OCI-LY7 (cell line): ENCODE results near the gene ANK3.
"Not testable (repeated sequence)": the region's sequence is repeated elsewhere in the genome, so short reads cannot be mapped to it uniquely, and the experiment has no call there.

Experiments used
- EZH2phosphoT487 ChIP-seq: fragments of 200-600 bp; sonication (generic); IDR thresholded peaks from 2 replicates; pipeline ENCODE4 v1.6.1; 2018; ENCODE audit warnings: low read depth, borderline replicate concordance, mild to moderate bottlenecking, mixed run types, antibody characterized with exemption, low read length, moderate library complexity, mixed read lengths
- TF ChIP-seq, protein P1 (sequence below): fragments of 200-600 bp; sonication (generic); conservative IDR thresholded peaks from 2 replicates; pipeline ENCODE4 v1.5.1; 2014; ENCODE audit warnings: mild to moderate bottlenecking, antibody characterized with exemption, low read length, moderate library complexity, mixed read lengths

DNA sequence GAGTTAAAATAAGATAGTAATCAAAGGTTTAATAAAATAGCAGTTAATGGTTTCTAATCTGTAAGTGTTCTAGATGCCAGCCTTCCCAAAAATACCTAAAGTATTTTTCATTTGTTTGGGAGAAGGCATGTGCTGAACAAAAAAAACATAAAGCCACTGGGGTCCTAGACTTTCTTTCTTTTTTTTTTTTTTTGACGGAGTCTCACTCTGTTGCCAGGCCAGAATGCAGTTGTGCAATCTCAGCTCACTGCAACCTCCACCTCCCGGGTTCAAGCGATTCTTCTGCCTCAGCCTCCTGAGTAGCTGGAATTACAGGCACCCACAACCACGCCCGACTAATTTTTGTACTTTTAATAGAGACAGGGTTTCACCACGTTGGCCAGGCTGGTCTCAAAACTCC lies 97.1 kb downstream of the ANK3 start:
- TF ChIP-seq, protein P1, sequence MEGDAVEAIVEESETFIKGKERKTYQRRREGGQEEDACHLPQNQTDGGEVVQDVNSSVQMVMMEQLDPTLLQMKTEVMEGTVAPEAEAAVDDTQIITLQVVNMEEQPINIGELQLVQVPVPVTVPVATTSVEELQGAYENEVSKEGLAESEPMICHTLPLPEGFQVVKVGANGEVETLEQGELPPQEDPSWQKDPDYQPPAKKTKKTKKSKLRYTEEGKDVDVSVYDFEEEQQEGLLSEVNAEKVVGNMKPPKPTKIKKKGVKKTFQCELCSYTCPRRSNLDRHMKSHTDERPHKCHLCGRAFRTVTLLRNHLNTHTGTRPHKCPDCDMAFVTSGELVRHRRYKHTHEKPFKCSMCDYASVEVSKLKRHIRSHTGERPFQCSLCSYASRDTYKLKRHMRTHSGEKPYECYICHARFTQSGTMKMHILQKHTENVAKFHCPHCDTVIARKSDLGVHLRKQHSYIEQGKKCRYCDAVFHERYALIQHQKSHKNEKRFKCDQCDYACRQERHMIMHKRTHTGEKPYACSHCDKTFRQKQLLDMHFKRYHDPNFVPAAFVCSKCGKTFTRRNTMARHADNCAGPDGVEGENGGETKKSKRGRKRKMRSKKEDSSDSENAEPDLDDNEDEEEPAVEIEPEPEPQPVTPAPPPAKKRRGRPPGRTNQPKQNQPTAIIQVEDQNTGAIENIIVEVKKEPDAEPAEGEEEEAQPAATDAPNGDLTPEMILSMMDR = not testable (repeated sequence)
- not testable (repeated sequence) for TF ChIP-seq EZH2phosphoT487
